Neural progenitor cell (in vitro differentiated cells): Measurements from ENCODE around the gene ETV7. TPM values are rescaled to one million over a fixed set of nuclear protein-coding genes. Genes with fewer than 3 reads are reported as not detected.

Source experiments
- DNase-seq: peaks from one replicate; pipeline ENCODE4 v3.0.0-alpha.2; 2016; ENCODE audit warnings: low spot score
- H2AFZ ChIP-seq: fragments of 200-600 bp; sonication (generic); replicated peaks from 2 replicates; pipeline ENCODE4 v1.6.1; 2016; ENCODE audit warnings: antibody characterized with exemption
- H3F3A ChIP-seq: fragments of 200-600 bp; sonication (generic); 2 replicates; pipeline ENCODE4 v1.6.1; 2016; ENCODE audit warnings: antibody characterized with exemption, low read depth
- H3K27ac ChIP-seq: fragments of 200-600 bp; sonication (generic); 2 replicates; pipeline ENCODE4 v1.5.1; 2016; ENCODE audit warnings: mild to moderate bottlenecking
- H3K27me3 ChIP-seq: fragments of 200-600 bp; sonication (generic); 2 replicates; pipeline ENCODE4 v1.6.1; 2016; ENCODE audit warnings: mild to moderate bottlenecking, moderate library complexity
- H3K36me3 ChIP-seq: fragments of 200-600 bp; sonication (generic); 2 replicates; pipeline ENCODE4 v1.5.1; 2016
- H3K4me1 ChIP-seq: fragments of 200-600 bp; sonication (generic); 2 replicates; pipeline ENCODE4 v1.6.1; 2016; ENCODE audit warnings: mixed run types
- H3K4me2 ChIP-seq: fragments of 200-600 bp; sonication (generic); 2 replicates; pipeline ENCODE4 v1.6.1; 2016
- H3K4me3 ChIP-seq: fragments of 200-600 bp; sonication (generic); 2 replicates; pipeline ENCODE4 v1.5.1; 2016
- H3K79me2 ChIP-seq: fragments of 200-600 bp; sonication (generic); 2 replicates; pipeline ENCODE4 v1.6.1; 2016; ENCODE audit warnings: low read depth
- H3K9ac ChIP-seq: fragments of 200-600 bp; sonication (generic); 2 replicates; pipeline ENCODE4 v1.6.1; 2016
- H3K9me3 ChIP-seq: fragments of 200-600 bp; sonication (generic); 2 replicates; pipeline ENCODE4 v1.5.1; 2016; ENCODE audit warnings: low read depth
- H4K20me1 ChIP-seq: fragments of 200-600 bp; sonication (generic); 2 replicates; pipeline ENCODE4 v1.6.1; 2016; ENCODE audit warnings: low read depth
- H3K27ac Mint-ChIP-seq: 3 replicates; pipeline ENCODE4 v1.8.0; 2021; ENCODE audit warnings: mixed read lengths
- H3K27me3 Mint-ChIP-seq: 2 replicates; pipeline ENCODE4 v1.8.0; 2022; ENCODE audit warnings: low read depth, mild to moderate bottlenecking, inconsistent platforms, moderate library complexity, mixed read lengths; ENCODE audit not compliant: insufficient read depth
- H3K36me3 Mint-ChIP-seq: 3 replicates; pipeline ENCODE4 v1.8.0; 2021; ENCODE audit warnings: mixed read lengths
- H3K4me1 Mint-ChIP-seq: 3 replicates; pipeline ENCODE4 v1.8.0; 2021; ENCODE audit warnings: mixed read lengths
- H3K4me3 Mint-ChIP-seq: 3 replicates; pipeline ENCODE4 v1.8.0; 2021; ENCODE audit warnings: mild to moderate bottlenecking, moderate library complexity, mixed read lengths
- H3K9me3 Mint-ChIP-seq: 3 replicates; pipeline ENCODE4 v1.8.0; 2020; ENCODE audit warnings: mixed read lengths
- CTCF ChIP-seq: fragments of 200-600 bp; sonication (generic); IDR thresholded peaks from 2 replicates; pipeline ENCODE4 v1.5.1; 2017; ENCODE audit warnings: antibody characterized with exemption, mild to moderate bottlenecking
- EZH2 ChIP-seq: fragments of 200-600 bp; sonication (generic); IDR thresholded peaks from 2 replicates; pipeline ENCODE4 v1.6.1; 2017; ENCODE audit warnings: antibody characterized with exemption, mild to moderate bottlenecking, moderate library complexity
- EZH2phosphoT487 ChIP-seq: fragments of 200-600 bp; sonication (generic); IDR thresholded peaks from 2 replicates; pipeline ENCODE4 v1.6.1; 2017; ENCODE audit warnings: antibody characterized with exemption
- total RNA-seq: library from RNA; depleted of rRNA; stranded (reverse); fragments of >200 nt; gene quantifications from 2 replicates; pipeline ENCODE4 v1.2.3, GENCODE V29; 2015; ENCODE audit warnings: low replicate concordance

Gene ETV7
- total RNA-seq, 1 donor from 2014 or later: 0.11 TPM

- no peaks in the 10 kb centered on the region for H3K36me3 ChIP-seq
- Mint-ChIP-seq H3K27me3 (peaks cover 6% of the 10 kb centered on the region), H3K9me3 (peaks cover 4% of the 10 kb centered on the region), H3K4me1 (peaks cover 17% of the 10 kb centered on the region), H3K36me3 (peaks cover 1% of the 10 kb centered on the region), H3K4me3 (no peak overlapping the region), H3K27ac (peak overlapping the region; percentile 34)
- H3K9ac ChIP-seq: no peak overlapping the region
- no peaks in the 10 kb centered on the region for H3K9me3 ChIP-seq
- no peaks in the 10 kb centered on the region for H3F3A ChIP-seq
- peaks cover 8% of the 10 kb centered on the region for H3K4me1 ChIP-seq
- no peaks in the 10 kb centered on the region for H3K79me2 ChIP-seq
- no peak overlapping the region for H3K27ac ChIP-seq
- no peak overlapping the region for H2AFZ ChIP-seq
- no peaks in the 10 kb centered on the region for H3K27me3 ChIP-seq
- TF ChIP-seq EZH2 (no peak), CTCF (no peak), EZH2phosphoT487 (no peak)
- H4K20me1 ChIP-seq: no peaks in the 10 kb centered on the region
- no peak overlapping the region for H3K4me2 ChIP-seq
- no peak for DNase-seq
- H3K4me3 ChIP-seq: no peak overlapping the region
These were observed 29.6 kb downstream of the ETV7 start for GRCh38 chr6:36357872-36358225.

GRCh38 chr6:36355819-36356218, 31.6 kb downstream of the ETV7 start:
- H3K27ac Mint-ChIP-seq: no peak overlapping the region
- H3K27me3 ChIP-seq: no peaks in the 10 kb centered on the region
- H3K4me2 ChIP-seq: no peak overlapping the region

GRCh38 chr6:36353411-36353915, 34.0 kb downstream of the ETV7 start:
- TF ChIP-seq EZH2: no peak
- no peak for TF ChIP-seq CTCF
- no peak for TF ChIP-seq EZH2phosphoT487
- peaks cover 2% of the 10 kb centered on the region for H3K36me3 Mint-ChIP-seq
- Histone ChIP-seq H4K20me1 (no peaks in the 10 kb centered on the region), H3K36me3 (no peaks in the 10 kb centered on the region), H3K9ac (no peak overlapping the region), H3K79me2 (no peaks in the 10 kb centered on the region), H3K27me3 (no peaks in the 10 kb centered on the region), H3K4me1 (peaks cover 6% of the 10 kb centered on the region), H3K27ac (no peak overlapping the region), H3K4me2 (no peak overlapping the region), H3F3A (no peaks in the 10 kb centered on the region), H3K4me3 (no peak overlapping the region), H3K9me3 (no peaks in the 10 kb centered on the region), H2AFZ (no peak overlapping the region)
- H3K27ac Mint-ChIP-seq: no peak overlapping the region
- peaks cover 23% of the 10 kb centered on the region for H3K4me1 Mint-ChIP-seq
- no peak overlapping the region for H3K4me3 Mint-ChIP-seq
- H3K27me3 Mint-ChIP-seq: peaks cover 6% of the 10 kb centered on the region
- DNase-seq: no peak
- peaks cover 6% of the 10 kb centered on the region for H3K9me3 Mint-ChIP-seq

More at GRCh38 chr6:36355819-36356218, 31.6 kb downstream of the ETV7 start:
- Mint-ChIP-seq H3K36me3 (peaks cover 2% of the 10 kb centered on the region), H3K27me3 (peaks cover 8% of the 10 kb centered on the region), H3K4me3 (no peak overlapping the region), H3K9me3 (peaks cover 6% of the 10 kb centered on the region), H3K4me1 (peaks cover 25% of the 10 kb centered on the region)
- Histone ChIP-seq H2AFZ (no peak overlapping the region), H3K4me1 (peaks cover 8% of the 10 kb centered on the region), H3K27ac (no peak overlapping the region), H3K9me3 (no peaks in the 10 kb centered on the region), H3F3A (no peaks in the 10 kb centered on the region), H3K4me3 (no peak overlapping the region), H3K9ac (no peak overlapping the region), H3K36me3 (no peaks in the 10 kb centered on the region), H4K20me1 (no peaks in the 10 kb centered on the region), H3K79me2 (no peaks in the 10 kb centered on the region)
- TF ChIP-seq EZH2: no peak
- TF ChIP-seq EZH2phosphoT487: no peak
- no peak for TF ChIP-seq CTCF
- no peak for DNase-seq
